Measurements from ENCODE around the gene E2F4. TPM values are rescaled to one million over a fixed set of nuclear protein-coding genes. Genes with fewer than 3 reads are reported as not detected.
A peak's percentile ranks its signal among the peaks of the same experiment; 100 is the strongest.

E2F4 gene
- total RNA-seq, 1 experiment from 2014 or later = 141 TPM

DNA sequence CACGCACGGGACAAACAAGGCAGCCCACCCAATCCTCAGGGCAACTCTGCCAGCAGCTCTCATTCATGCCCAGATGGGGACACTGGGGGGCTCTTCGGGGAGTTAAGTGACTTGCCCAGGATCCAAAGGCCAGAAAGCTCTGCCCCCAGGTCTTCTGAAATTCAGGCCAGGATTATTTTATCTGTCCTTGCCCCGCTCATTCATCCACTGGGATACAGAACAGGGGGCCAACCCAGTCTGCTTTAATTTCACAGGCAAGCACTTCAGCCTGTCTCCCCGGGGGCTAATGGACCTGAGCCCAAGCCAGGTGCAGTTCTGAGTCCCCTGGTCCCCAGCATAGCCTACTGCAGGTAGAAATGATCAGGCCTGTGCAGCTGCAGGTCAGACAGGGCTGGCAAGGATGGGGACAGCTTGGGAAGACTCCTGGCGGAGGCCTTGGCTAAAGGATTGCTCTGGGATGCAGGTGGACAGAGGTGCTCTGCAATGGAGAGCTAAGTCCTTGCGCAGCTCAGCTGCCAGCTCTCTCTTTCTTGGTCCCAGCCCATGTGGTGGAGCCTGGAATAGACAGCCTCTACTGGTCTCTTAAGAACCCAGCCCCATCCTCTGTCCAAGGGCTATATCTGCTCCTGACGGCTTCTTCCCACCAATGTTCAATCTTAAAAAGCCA is 40.4 kb upstream of the E2F4 start:
- Histone ChIP-seq H3K27me3 (peaks cover 4% of the 10 kb centered on the region; the same call in 1 of the 2 replicates), H3K36me3 (peaks cover 11% of the 10 kb centered on the region; the same call in 1 of the 2 replicates), H3K27ac (peak overlapping the region; percentile 71; the same call in 1 of the 2 replicates), H3K4me3 (peak overlapping the region; percentile 67), H3K9me3 (replicated peaks) (no peaks in the 10 kb centered on the region), H3K4me1 (peaks cover 6% of the 10 kb centered on the region; the same call in 1 of the 2 replicates)
- DNase-seq = peak in 1 of 2 experiments; percentile 29

DNA sequence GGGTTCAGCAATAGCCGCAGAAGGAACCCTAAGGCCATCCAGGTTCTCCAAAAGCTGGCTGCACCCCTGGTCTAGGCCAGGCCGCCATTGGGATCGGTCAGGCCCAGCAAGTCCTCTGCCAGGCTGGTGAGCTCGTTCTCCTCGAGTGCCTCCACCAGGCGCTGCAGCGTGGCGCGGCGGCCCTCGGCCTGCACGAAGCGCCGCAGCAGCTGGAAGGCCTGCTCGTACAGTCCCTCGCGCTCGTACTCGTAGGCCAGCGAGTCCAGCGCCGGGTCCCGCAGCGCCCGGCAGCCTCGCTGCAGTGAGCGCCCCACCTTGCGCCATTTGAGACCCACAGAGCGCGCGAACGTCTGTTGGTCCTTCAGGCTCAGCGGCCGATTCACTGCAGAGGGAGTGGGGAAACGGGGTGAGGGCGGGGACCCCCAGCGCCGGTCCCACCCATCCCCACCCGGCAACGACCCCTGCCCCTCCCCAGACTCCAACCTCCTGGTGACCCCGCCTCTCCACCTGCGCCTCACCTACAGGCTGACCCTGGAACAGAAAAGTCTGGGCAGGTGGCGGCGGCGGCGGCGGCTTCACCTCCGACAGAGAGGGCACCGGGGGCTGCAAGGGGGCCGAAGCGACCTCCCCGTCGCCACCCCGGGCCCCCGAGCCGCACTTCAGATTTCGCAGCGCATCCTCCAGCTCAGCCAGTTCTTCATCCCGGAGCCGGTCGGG is 37.2 kb upstream of the E2F4 start:
- H3K27ac ChIP-seq = no peak overlapping the region
- no peak for DNase-seq
- no peak overlapping the region for H3K4me3 ChIP-seq
- H3K36me3 ChIP-seq = no peaks in the 10 kb centered on the region; the same call in 1 of the 2 replicates
- peaks cover 10% of the 10 kb centered on the region; the same call in 1 of the 2 replicates for H3K4me1 ChIP-seq
- H3K9me3 ChIP-seq (replicated peaks) = no peaks in the 10 kb centered on the region
- H3K27me3 ChIP-seq = peaks cover 4% of the 10 kb centered on the region; the same call in 1 of the 2 replicates

DNA sequence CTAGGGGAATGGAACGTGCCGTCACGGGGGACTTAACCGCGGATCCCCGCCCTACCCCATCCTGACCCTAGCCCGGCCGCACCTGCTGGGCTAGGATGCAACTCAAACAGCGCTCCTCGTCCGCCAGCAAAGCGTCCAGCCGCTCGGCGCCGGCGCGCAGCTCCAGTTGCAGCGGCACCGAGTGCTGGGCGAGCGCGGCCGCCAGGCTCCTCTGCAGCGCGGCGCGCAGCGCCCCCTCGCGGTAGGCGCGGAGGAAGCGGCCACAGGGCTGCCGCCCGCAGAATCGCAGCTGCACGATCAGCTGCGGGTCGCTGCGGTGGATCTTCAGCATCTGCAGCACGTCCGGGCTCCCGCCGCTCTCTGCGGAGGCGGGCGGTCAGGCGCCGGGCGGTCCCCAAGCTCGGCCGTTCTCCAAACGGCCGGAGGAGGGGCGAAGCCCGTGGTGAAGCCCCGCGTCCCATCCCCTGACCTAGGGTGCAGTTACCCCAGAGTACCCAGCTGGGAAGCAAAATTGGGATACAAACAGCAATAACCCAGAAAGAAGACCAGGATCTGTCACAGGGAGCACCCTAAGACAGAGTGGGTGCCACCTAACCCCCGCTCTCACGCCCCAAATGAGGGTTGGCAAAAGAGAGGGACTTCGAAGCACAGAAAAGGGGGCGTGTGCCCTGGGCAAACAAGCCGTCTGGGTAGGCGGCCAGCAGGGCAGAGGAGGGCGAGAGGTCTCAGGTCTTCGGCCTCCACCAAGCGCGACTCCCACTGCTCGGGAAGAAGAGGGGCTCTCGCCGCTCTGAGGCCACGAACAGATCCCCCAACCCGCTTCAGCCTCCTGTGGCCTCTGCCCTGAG is 36.4 kb upstream of the E2F4 start:
- H3K4me3 ChIP-seq = no peak overlapping the region
- DNase-seq = peak; percentile 72 to 85
- H3K27me3 ChIP-seq = peaks cover 4% of the 10 kb centered on the region; the same call in 1 of the 2 replicates
- H3K9me3 ChIP-seq (replicated peaks) = no peaks in the 10 kb centered on the region
- H3K36me3 ChIP-seq = no peaks in the 10 kb centered on the region
- H3K27ac ChIP-seq = no peak overlapping the region
- H3K4me1 ChIP-seq = peaks cover 13% of the 10 kb centered on the region; the same call in 1 of the 2 replicates

DNA sequence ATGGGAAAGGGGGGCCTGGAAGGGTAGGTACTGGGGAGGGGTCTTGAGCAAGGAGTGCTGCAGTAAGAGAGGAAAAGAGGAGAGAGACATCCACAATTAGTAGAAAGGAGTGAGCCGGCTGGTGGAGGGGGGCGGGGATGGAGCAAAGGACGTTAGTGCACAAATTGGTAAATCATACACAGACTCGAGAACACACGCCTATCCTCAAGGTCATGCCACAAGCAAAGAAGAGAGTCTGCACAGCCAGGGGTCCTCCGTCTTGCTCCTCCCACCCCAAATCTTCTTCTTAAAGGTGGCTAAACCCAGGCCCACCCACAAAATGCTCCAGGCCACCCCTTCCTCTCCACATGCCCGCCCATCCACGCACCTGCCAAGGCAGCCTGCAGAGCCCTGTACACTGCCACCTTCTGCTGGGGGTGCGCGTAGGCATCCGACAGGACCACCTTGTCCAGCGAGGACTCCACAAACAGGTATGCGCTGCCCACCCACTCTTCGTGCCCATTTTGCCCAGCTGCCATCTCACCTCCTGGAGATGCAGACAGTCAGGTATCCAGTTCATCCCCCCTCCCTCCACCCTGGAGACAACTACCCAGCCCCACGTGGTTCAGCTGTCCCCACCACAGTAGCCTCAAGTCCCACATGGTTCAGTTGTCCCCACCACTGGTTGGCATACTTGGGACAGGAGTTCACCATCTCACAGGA is 35.7 kb upstream of the E2F4 start:
- H3K27ac ChIP-seq = no peak overlapping the region
- H3K36me3 ChIP-seq = no peaks in the 10 kb centered on the region
- no peaks in the 10 kb centered on the region for H3K9me3 ChIP-seq (replicated peaks)
- no peak overlapping the region for H3K4me3 ChIP-seq
- H3K27me3 ChIP-seq = peaks cover 4% of the 10 kb centered on the region; the same call in 1 of the 2 replicates
- peaks cover 13% of the 10 kb centered on the region; the same call in 1 of the 2 replicates for H3K4me1 ChIP-seq
- DNase-seq = no peak

DNA sequence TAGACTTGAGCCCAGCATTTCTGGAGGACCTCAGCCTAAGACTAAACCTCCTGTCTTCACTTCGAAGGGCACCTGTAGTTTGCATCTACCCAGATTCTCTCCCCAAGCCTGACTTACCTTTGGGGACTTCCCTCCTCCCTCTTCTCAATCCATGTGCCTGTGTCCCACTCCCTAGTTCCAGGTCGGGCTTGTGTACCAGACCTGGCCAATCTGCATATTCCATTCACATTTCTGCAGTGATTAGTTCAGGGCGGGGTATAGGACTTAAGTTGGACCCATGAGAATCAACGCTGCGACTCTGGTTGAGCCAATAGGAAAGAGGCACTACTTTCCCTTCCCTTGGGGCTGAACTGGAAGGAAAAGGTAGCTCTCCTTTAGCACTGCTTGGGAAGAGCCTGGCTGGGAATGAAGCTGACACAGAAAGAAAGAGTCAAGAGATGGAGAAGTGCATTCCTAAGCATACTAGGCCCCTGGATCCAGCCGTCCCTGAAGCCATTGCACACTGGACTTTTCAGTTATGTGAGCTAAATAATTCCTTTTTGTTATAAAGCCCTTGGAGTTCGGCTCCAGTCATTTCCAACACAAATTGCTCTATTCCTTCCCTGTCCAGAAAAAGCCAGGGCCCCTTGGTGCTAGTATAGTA is 34.7 kb upstream of the E2F4 start:
- Histone ChIP-seq H3K4me1 (peaks cover 7% of the 10 kb centered on the region; the same call in 1 of the 2 replicates), H3K9me3 (replicated peaks) (no peaks in the 10 kb centered on the region), H3K4me3 (no peak overlapping the region), H3K27me3 (peaks cover 4% of the 10 kb centered on the region; the same call in 1 of the 2 replicates), H3K36me3 (no peaks in the 10 kb centered on the region), H3K27ac (no peak overlapping the region)
- no peak for DNase-seq

DNA sequence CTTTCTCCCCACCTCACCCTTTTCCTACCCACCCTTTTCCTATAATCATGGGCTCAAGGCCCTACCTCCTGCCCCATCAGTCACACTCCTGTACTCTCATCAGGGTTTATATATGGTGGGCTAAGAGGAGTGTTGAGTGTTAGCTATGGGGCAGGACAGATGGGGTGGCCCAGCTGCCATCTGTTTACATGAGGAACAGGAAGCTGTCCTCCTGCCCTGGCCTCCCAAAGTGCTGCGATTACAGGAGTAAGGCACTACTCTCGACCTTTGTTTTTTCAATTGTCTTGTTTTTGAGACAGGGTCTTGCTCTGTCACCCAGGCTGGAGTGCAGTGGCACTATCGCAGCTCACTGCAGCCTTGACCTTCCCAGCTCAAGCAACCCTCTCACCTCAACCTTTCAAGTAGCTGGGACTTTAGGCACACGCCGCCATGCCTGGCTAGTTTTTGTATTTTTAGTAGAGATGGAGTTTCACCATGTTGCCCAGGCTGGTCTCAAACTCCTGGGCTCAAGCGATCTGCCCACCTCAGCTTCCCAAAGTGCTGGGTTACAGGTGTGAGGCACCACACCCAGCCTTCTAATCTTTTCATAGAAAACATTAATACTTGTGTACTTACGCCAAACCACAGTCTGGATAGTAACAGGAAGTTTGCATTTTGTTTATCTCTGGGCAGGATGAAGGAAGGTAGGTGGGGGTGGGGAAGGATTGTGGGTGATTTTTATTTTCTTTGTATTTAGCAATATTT is 33.9 kb upstream of the E2F4 start:
- Histone ChIP-seq H3K9me3 (replicated peaks) (no peaks in the 10 kb centered on the region), H3K4me1 (peaks cover 7% of the 10 kb centered on the region; the same call in 1 of the 2 replicates), H3K36me3 (no peaks in the 10 kb centered on the region), H3K27me3 (peaks cover 4% of the 10 kb centered on the region; the same call in 1 of the 2 replicates), H3K4me3 (no peak overlapping the region), H3K27ac (no peak overlapping the region)
- DNase-seq = no peak

DNA sequence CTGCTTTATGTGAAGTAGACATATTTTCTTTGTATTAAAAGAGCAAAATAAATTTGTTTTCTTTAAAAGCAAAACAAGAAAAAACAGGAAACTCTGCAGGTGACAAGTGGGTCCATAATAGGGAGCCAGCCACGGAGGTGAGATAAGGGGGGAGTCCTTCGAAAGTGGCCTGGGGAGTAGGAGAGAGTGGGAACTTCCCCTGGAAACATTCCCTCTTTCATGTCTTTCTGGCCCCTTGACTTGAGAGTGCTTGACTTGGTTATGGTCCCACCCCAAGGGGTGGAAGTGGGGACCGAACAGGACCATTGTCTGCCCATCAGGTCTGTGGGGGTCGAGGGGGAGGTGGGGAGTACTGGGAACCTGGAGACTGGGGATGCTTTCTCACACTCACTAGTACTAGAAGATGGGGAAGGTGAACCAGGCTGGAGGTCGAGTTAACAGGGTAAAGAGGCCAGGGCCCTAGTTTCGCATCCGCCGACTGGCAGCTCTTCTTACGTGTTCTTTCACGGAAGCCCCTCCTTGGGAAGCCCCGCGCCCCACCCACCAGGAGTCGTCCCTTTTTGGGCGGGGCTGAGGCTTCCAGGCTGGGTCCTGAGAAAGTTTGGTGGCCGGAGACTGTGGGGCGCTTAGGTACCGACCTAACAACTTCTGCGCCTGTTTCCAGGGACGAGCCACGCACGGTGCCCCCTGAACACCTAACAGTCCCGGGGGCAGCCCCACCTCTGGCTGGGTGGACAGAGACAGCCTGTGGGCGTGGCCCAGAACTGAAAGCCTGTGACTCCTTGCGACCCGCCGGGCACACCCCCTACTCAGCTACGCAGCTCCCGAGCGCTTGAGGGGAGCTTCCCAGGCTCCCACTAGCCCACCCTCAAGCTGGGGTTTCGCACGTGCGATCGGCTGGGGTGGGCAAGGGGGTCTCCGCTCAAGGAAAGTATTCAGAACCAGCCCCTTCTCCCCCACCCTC is 33.0 kb upstream of the E2F4 start:
- H3K9me3 ChIP-seq (replicated peaks) = no peaks in the 10 kb centered on the region
- H3K4me1 ChIP-seq = peaks cover 7% of the 10 kb centered on the region; the same call in 1 of the 2 replicates
- no peaks in the 10 kb centered on the region for H3K36me3 ChIP-seq
- H3K27me3 ChIP-seq = peaks cover 4% of the 10 kb centered on the region; the same call in 1 of the 2 replicates
- DNase-seq = peak; percentile 42 to 50
- H3K4me3 ChIP-seq = peak overlapping the region; percentile 87
- no peak overlapping the region for H3K27ac ChIP-seq

DNA sequence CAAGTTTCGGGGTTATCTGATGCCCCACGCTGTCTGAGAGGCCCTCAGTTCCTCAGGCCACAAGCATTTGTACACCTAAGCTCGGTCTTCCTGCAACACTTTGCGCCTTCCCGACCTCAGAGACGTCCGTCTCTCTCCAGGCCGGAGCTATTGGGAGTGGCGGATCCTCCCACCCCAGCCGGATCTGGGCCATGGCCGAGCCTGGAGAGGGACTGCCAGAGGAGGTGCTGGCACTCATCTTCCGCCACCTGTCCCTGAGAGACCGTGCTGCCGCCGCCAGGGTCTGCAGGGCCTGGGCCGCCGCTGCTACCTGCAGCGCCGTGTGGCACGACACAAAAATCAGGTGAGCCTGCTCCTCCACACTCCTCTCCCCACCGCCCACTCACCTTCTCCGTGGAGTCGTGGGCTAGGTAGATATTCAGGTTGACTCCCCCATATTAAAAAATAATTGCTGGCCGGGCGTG is 30.3 kb upstream of the E2F4 start:
- DNase-seq = no peak
- Histone ChIP-seq H3K36me3 (no peaks in the 10 kb centered on the region), H3K27me3 (no peaks in the 10 kb centered on the region), H3K27ac (no peak overlapping the region), H3K4me1 (peaks cover 7% of the 10 kb centered on the region; the same call in 1 of the 2 replicates), H3K4me3 (no peak overlapping the region), H3K9me3 (replicated peaks) (no peaks in the 10 kb centered on the region)

DNA sequence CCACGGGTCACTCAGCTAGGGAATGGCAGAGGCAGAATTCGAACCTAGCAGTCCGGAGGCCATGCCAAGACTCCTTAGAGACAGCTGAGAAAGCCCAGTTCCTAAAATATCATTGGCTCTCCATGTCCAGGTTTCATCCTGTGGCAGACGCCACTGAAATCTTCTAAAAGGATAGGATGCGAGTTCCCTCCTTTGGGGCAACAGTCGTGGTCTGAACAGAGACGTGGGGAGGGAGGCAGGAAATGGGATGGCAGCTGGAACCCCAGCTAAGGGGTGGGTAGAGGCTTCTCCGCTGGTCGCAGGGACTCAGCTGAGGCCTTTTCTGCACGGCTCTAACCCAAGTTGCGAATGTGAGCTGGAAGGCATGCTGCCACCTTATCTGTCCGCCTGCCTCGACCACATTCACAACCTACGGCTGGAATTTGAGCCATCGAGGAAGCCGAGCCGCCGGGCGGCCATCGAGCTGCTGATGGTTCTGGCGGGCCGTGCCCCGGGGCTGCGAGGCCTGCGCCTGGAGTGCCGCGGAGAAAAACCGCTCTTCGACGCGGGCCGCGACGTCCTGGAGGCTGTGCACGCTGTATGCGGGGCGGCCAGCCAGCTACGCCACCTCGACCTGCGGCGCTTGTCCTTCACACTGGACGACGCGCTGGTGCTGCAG is 29.3 kb upstream of the E2F4 start:
- Histone ChIP-seq H3K27me3 (no peaks in the 10 kb centered on the region), H3K36me3 (no peaks in the 10 kb centered on the region), H3K4me1 (peaks cover 7% of the 10 kb centered on the region; the same call in 1 of the 2 replicates), H3K9me3 (replicated peaks) (no peaks in the 10 kb centered on the region), H3K27ac (no peak overlapping the region), H3K4me3 (no peak overlapping the region)
- DNase-seq = no peak

DNA sequence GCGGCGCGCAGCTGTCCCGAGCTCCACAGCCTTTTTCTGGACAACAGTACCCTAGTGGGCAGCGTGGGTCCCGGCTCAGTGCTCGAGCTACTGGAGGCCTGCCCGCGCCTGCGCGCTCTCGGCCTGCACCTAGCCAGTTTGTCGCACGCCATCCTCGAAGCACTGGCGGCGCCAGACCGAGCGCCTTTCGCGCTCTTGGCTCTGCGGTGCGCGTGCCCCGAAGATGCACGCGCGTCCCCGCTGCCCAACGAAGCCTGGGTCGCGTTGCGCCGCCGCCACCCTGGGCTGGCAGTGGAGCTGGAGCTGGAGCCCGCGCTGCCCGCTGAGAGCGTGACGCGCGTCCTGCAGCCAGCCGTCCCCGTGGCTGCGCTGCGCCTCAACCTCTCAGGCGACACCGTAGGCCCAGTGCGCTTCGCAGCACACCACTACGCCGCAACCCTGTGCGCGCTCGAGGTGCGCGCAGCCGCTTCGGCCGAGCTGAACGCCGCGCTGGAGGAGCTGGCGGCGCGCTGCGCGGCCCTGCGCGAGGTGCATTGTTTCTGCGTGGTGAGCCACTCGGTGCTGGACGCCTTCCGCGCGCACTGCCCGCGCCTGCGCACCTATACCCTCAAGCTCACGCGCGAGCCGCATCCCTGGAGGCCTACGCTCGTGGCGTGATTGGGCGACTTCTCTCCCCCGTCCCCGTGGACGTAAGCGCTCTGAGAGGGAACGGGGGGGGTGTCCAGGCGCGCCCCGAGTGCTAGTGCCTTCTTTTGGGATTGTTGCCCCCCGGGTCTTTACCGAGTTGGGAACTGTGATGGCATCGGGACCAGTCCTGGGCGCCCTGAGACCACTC is 28.6 kb upstream of the E2F4 start:
- H3K27ac ChIP-seq = no peak overlapping the region
- H3K4me3 ChIP-seq = no peak overlapping the region
- H3K27me3 ChIP-seq = no peaks in the 10 kb centered on the region
- H3K9me3 ChIP-seq (replicated peaks) = no peaks in the 10 kb centered on the region
- no peaks in the 10 kb centered on the region for H3K36me3 ChIP-seq
- H3K4me1 ChIP-seq = peaks cover 7% of the 10 kb centered on the region
- no peak for DNase-seq

DNA sequence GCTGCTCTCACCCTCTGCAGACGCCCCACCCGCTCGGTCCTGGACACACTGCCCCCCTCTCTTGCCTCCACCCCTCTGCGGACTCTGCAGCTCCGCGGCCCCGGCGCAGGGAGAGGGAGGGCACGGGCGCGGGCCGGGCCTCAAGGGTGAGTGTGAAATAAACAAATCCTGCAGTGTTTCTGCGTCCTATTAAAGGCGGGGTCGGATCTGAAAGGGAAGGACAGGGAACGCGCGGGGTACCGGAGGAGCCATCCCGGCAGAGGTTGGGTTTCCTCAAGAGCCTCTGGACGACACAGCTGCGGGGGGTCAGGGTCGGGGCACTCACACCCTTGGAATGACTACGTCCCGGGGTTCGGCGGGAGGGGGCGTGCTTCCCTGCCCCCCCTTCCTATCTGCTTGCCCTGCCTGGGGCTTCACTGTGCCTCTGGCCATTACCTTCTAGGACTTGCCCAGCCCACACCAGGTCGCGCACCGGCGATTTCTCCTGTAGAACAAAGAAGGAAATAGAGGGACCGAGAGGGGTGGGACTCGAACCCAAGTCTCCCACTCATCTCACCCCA is 27.9 kb upstream of the E2F4 start:
- H3K27ac ChIP-seq = no peak overlapping the region

More for the DNA sequence above, 27.9 kb upstream of the E2F4 start:
- Histone ChIP-seq H3K27me3 (no peaks in the 10 kb centered on the region), H3K9me3 (replicated peaks) (no peaks in the 10 kb centered on the region), H3K4me3 (no peak overlapping the region), H3K36me3 (no peaks in the 10 kb centered on the region), H3K4me1 (peaks cover 12% of the 10 kb centered on the region)
- DNase-seq = no peak

Data from SJCRH30 (cell line).